Measurements from ENCODE around the gene PIK3C2G.
A peak's percentile ranks its signal among the peaks of the same experiment; 100 is the strongest.
"Not testable (repeated sequence)": the region's sequence is repeated elsewhere in the genome, so short reads cannot be mapped to it uniquely, and the experiment has no call there.

PIK3C2G gene

GRCh38 chr12:18261273-18261672 lies at the start of gene PIK3C2G:
PIK3C2G (plus strand) TSS chr12:18261518; CDS start chr12:18282082, 20,564 bp downstream.
- DNase-seq, result no peak

- DNase-seq, result no peak
These were observed 43.4 kb upstream of the PIK3C2G start for GRCh38 chr12:18217966-18218365.

- no peak for DNase-seq
These were observed 39.6 kb upstream of the PIK3C2G start for GRCh38 chr12:18221726-18222125.

GRCh38 chr12:18222699-18223098 lies 38.6 kb upstream of the PIK3C2G start:
- no peak for DNase-seq

- DNase-seq, result peak; percentile 39 to 58 (median 50)
These were observed 36.6 kb upstream of the PIK3C2G start for GRCh38 chr12:18224745-18225144.

GRCh38 chr12:18239526-18239925 lies 21.8 kb upstream of the PIK3C2G start:
- DNase-seq, result peak; percentile 17 to 43 (median 18)

GRCh38 chr12:18242380-18243089 lies 18.8 kb upstream of the PIK3C2G start:
- DNase-seq, result no peak

GRCh38 chr12:18243238-18243637 lies 18.1 kb upstream of the PIK3C2G start:
- DNase-seq, result no peak

- DNase-seq, result no peak
These were observed 15.3 kb upstream of the PIK3C2G start for GRCh38 chr12:18246066-18246465.

GRCh38 chr12:18250313-18250916 lies 10.9 kb upstream of the PIK3C2G start:
- DNase-seq, result peak; percentile 61 to 75 (median 66)

- no peak for DNase-seq
These were observed 7.2 kb upstream of the PIK3C2G start for GRCh38 chr12:18254081-18254480.

GRCh38 chr12:18255004-18255403 lies 6.3 kb upstream of the PIK3C2G start:
- DNase-seq, result not testable (repeated sequence)

GRCh38 chr12:18257251-18257650 lies 4.1 kb upstream of the PIK3C2G start:
- no peak for DNase-seq

- DNase-seq, result no peak
These were observed 2.4 kb upstream of the PIK3C2G start for GRCh38 chr12:18258929-18259328.

- DNase-seq, result no peak
These were observed 1.2 kb upstream of the PIK3C2G start for GRCh38 chr12:18259906-18260682.

- no peak for DNase-seq
These were observed 588 bp downstream of the PIK3C2G start for GRCh38 chr12:18261906-18262305.

GRCh38 chr12:18262514-18262913 lies 1.2 kb downstream of the PIK3C2G start:
- no peak for DNase-seq

GRCh38 chr12:18264581-18265075 lies 3.3 kb downstream of the PIK3C2G start:
- no peak for DNase-seq

GRCh38 chr12:18267427-18268099 lies 6.2 kb downstream of the PIK3C2G start:
- no peak for DNase-seq

GRCh38 chr12:18270958-18271460 lies 9.7 kb downstream of the PIK3C2G start:
- DNase-seq, result no peak

- DNase-seq, result no peak
These were observed 14.7 kb downstream of the PIK3C2G start for GRCh38 chr12:18275981-18276380.

GRCh38 chr12:18277196-18277595 lies 15.9 kb downstream of the PIK3C2G start:
- DNase-seq, result no peak

GRCh38 chr12:18280728-18281127 lies 19.4 kb downstream of the PIK3C2G start:
- DNase-seq, result no peak

Measured in suppressor macrophage treated with lipopolysaccharide for 1 hour (primary cell).